ENCODE results near the gene ASB10. TPM values are rescaled to one million over a fixed set of nuclear protein-coding genes. Genes with fewer than 3 reads are reported as not detected.

ASB10 gene
- polyA plus RNA-seq, 2 of the 4 experiments (the other 2 are of a cell fraction) = not detected

GRCh38 chr7:151195616-151196450, 8.8 kb upstream of the ASB10 start:
- ATAC-seq (peak; percentile 7 to 14; a peak in 1 of 6 replicates), DNase-seq (ENCODE audit: low read depth in 1 of 2, low spot score in 1 of 2) (no peak), FAIRE-seq (no peak)
- Histone ChIP-seq H3K4me3 (no peak overlapping the region), H3K4me1 (no peaks in the 10 kb centered on the region), H3K27ac (no peak overlapping the region), H3K4me2 (no peak overlapping the region), H3K9me3 (no peaks in the 10 kb centered on the region)
- 17% methylated on average over 10 of the region's 19 CpGs for WGBS (ENCODE audit: missing lambda C conversion rate)
- no peak for TF ChIP-seq SMC3 (IDR thresholded peaks at IDR 0.05)
- no peak for TF ChIP-seq EHMT2 (IDR thresholded peaks at IDR 0.05; ENCODE audit: low read depth)
- no peak for TF ChIP-seq ZSCAN20 (CRISPR knock-in tag; IDR thresholded peaks at IDR 0.05)
- TF ChIP-seq CHD2 (IDR thresholded peaks at IDR 0.05; ENCODE audit: low read length, partially characterized antibody) = no peak
- no peak for TF ChIP-seq CHD4 (IDR thresholded peaks at IDR 0.05; ENCODE audit: borderline replicate concordance)
- TF ChIP-seq, protein P1, sequence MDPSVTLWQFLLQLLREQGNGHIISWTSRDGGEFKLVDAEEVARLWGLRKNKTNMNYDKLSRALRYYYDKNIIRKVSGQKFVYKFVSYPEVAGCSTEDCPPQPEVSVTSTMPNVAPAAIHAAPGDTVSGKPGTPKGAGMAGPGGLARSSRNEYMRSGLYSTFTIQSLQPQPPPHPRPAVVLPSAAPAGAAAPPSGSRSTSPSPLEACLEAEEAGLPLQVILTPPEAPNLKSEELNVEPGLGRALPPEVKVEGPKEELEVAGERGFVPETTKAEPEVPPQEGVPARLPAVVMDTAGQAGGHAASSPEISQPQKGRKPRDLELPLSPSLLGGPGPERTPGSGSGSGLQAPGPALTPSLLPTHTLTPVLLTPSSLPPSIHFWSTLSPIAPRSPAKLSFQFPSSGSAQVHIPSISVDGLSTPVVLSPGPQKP (IDR thresholded peaks at IDR 0.05; ENCODE audit: low read depth, low read length) = no peak
- no peak for TF ChIP-seq JUNB (IDR thresholded peaks at IDR 0.05)
- TF ChIP-seq RFX5 (IDR thresholded peaks at IDR 0.05) = no peak
- TF ChIP-seq KDM5A (IDR thresholded peaks at IDR 0.05) = no peak
- no peak for TF ChIP-seq MAX (IDR thresholded peaks at IDR 0.05)
- no peak for TF ChIP-seq CBX8 (IDR thresholded peaks at IDR 0.05)
- TF ChIP-seq, protein P2, sequence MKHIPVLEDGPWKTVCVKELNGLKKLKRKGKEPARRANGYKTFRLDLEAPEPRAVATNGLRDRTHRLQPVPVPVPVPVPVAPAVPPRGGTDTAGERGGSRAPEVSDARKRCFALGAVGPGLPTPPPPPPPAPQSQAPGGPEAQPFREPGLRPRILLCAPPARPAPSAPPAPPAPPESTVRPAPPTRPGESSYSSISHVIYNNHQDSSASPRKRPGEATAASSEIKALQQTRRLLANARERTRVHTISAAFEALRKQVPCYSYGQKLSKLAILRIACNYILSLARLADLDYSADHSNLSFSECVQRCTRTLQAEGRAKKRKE (CRISPR knock-in tag; IDR thresholded peaks at IDR 0.05; ENCODE audit: low read depth) = no peak
- no peak for TF ChIP-seq HOXA7 (CRISPR knock-in tag; IDR thresholded peaks at IDR 0.05)
- ChIA-PET CTCF (interaction anchor here (1.0 kb wide), 1 partner anchor 72 kb away, joined by 3 read pairs; no protein-coding TSS in a partner anchor), POLR2A (no interaction called here)

DNA sequence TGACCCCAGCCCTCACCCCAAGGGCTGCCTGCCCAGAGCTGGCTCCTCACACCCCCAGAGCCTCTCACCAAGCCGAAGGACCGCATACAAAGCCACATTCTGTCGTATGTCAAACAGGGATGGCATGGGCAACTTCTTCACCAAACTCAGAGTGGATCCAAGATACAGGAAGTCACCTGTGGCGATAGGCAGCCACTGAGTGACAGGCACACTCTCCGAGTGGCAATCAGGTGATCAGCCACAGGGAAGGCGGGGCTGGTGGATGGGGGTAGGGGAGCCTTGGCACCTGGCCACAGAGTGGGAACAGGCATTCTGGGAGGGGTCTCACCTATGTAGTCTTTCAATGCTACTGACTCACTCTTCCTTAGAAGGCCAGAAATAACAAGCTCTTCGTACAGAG, 7.1 kb upstream of the ASB10 start:
- no peaks in the 10 kb centered on the region for H3K4me1 ChIP-seq
- ChIA-PET CTCF (interaction anchor here (0.6 to 1.4 kb wide), 2 partner anchors 66 to 70 kb away, joined by 3 to 4 read pairs; no protein-coding TSS in a partner anchor), POLR2A (no interaction called here)
- H3K4me3 ChIP-seq = no peak overlapping the region
- WGBS (ENCODE audit: missing lambda C conversion rate) = 42% methylated on average over 7 of the region's 7 CpGs
- H3K4me2 ChIP-seq = no peak overlapping the region
- ATAC-seq = no peak
- FAIRE-seq = no peak
- no peak for DNase-seq (ENCODE audit: low read depth in 1 of 2, low spot score in 1 of 2)
- H3K27ac ChIP-seq = no peak overlapping the region
- H3K9me3 ChIP-seq = no peaks in the 10 kb centered on the region
- TF ChIP-seq TFCP2L1 (CRISPR knock-in tag; IDR thresholded peaks at IDR 0.05) (no peak), ESRRA (IDR thresholded peaks at IDR 0.05; ENCODE audit: borderline replicate concordance, low read length) (no peak), ZC3H11A (IDR thresholded peaks at IDR 0.05) (no peak), MAX (IDR thresholded peaks at IDR 0.05) (no peak), NPAS2 (CRISPR knock-in tag; IDR thresholded peaks at IDR 0.05; ENCODE audit: borderline replicate concordance) (no peak), CHD4 (IDR thresholded peaks at IDR 0.05; ENCODE audit: borderline replicate concordance) (no peak), SREBF2 (IDR thresholded peaks at IDR 0.05) (no peak)
- TF ChIP-seq, protein P3, sequence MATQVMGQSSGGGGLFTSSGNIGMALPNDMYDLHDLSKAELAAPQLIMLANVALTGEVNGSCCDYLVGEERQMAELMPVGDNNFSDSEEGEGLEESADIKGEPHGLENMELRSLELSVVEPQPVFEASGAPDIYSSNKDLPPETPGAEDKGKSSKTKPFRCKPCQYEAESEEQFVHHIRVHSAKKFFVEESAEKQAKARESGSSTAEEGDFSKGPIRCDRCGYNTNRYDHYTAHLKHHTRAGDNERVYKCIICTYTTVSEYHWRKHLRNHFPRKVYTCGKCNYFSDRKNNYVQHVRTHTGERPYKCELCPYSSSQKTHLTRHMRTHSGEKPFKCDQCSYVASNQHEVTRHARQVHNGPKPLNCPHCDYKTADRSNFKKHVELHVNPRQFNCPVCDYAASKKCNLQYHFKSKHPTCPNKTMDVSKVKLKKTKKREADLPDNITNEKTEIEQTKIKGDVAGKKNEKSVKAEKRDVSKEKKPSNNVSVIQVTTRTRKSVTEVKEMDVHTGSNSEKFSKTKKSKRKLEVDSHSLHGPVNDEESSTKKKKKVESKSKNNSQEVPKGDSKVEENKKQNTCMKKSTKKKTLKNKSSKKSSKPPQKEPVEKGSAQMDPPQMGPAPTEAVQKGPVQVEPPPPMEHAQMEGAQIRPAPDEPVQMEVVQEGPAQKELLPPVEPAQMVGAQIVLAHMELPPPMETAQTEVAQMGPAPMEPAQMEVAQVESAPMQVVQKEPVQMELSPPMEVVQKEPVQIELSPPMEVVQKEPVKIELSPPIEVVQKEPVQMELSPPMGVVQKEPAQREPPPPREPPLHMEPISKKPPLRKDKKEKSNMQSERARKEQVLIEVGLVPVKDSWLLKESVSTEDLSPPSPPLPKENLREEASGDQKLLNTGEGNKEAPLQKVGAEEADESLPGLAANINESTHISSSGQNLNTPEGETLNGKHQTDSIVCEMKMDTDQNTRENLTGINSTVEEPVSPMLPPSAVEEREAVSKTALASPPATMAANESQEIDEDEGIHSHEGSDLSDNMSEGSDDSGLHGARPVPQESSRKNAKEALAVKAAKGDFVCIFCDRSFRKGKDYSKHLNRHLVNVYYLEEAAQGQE (IDR thresholded peaks at IDR 0.05) = no peak
- TF ChIP-seq, protein P4, sequence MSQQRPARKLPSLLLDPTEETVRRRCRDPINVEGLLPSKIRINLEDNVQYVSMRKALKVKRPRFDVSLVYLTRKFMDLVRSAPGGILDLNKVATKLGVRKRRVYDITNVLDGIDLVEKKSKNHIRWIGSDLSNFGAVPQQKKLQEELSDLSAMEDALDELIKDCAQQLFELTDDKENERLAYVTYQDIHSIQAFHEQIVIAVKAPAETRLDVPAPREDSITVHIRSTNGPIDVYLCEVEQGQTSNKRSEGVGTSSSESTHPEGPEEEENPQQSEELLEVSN (IDR thresholded peaks at IDR 0.05; ENCODE audit: borderline replicate concordance, low read depth) = no peak

All from A549 (cell line).